GM12874 (cell line): ENCODE measurements around the gene R3HDM2.

Source experiments
- CTCF ChIP-seq: IDR thresholded peaks from 2 replicates; pipeline ENCODE4 v1.5.1; 2011; ENCODE audit warnings: low read depth, mild to moderate bottlenecking, control low read depth, low read length, moderate library complexity; ENCODE audit not compliant: insufficient read depth

The R3HDM2 gene

DNA sequence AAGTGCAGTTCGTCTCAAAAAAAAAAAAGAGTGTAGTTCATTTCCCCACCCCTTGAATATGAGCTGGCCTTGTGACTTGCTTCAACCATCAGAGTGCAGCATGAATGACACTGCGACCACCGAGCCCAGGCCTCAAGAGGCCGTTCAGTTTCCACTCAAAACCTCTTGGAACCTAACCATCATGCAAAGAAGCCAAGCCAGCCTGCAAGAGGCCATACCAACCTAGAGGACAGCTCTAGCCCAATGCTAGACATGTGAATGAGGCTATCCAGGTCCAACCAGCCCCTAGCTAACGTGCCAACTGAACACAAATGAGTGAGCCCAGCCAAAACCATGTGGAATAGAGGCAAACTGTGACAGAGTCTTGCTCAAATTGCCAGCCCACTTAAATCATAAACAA is 29.7 kb downstream of the R3HDM2 start:
- TF ChIP-seq CTCF, result no peak

GRCh38 chr12:57397441-57397840 is 33.4 kb downstream of the R3HDM2 start:
- TF ChIP-seq CTCF, result no peak

GRCh38 chr12:57395121-57395520 is 35.7 kb downstream of the R3HDM2 start:
- no peak for TF ChIP-seq CTCF

GRCh38 chr12:57390174-57390573 is 40.7 kb downstream of the R3HDM2 start:
- TF ChIP-seq CTCF, result no peak

DNA sequence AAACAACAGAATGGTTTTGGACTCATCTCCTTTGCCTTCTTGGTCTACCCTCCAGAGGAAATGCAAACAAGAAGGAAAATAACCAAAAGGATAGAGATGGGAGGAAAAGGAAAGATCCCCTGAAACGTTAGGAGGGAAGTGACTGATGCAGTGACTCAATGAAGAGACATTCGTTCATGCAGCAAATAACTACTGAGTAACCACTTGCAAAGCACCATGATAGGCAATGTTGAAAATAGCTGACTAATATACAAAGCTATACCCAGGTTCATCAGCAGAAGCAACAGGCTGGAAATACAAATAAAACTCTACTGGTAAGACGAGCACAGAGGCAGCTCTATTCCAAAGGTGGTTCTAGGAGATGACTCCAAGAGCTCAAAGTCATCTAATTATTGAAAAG is 41.8 kb downstream of the R3HDM2 start:
- TF ChIP-seq CTCF, result no peak

GRCh38 chr12:57388425-57388824 is 42.4 kb downstream of the R3HDM2 start:
- no peak for TF ChIP-seq CTCF

DNA sequence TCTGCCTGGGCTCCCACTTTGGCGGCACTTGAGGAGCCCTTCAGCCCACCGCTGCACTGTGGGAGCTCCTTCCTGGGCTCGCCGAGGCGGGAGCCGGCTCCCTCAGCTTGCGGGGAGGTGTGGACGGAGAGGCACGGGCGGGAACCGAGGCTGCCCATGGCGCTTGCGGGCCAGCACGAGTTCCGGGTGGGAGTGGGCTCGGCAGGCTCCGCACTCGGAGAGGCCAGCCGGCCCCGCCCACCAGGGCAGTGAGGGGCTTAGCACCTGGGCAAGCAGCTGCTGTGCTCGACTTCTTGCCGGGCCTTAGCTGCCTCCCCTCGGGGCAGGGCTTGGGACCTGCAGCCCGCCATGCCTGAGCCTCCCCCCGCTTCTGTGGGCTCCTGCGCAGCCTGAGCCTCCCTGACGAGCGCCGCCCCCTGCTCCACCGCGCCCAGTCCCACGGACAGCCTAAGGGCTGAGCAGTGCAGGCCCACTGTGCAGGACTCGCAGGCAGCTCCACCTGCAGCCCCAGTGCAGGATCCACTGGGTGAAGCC is 44.6 kb downstream of the R3HDM2 start:
- TF ChIP-seq CTCF, result no peak
